NOMO-1 treated with dmso at 0.1 percent for 144 hours (cell line): Measurements from ENCODE around the gene STEEP1.
A peak's percentile ranks its signal among the peaks of the same experiment; 100 is the strongest.
"Not testable (repeated sequence)": the region's sequence is repeated elsewhere in the genome, so short reads cannot be mapped to it uniquely, and the experiment has no call there.

Source experiments
- DNase-seq: peaks from one replicate; lab custom pipeline; 2025; ENCODE audit not compliant: unreplicated experiment; lab: John Stamatoyannopoulos, UW

Gene STEEP1

GRCh38 chrX:119529345-119530276 is 35.6 kb downstream of the STEEP1 start:
- DNase-seq, result peak; percentile 59

GRCh38 chrX:119523664-119524184 is 41.5 kb downstream of the STEEP1 start:
- DNase-seq, result no peak

GRCh38 chrX:119521246-119521645 is 44.0 kb downstream of the STEEP1 start:
- no peak for DNase-seq

- no peak for DNase-seq
Measured at GRCh38 chrX:119518371-119518770, 46.8 kb downstream of the STEEP1 start.

GRCh38 chrX:119516157-119516702 is 49.0 kb downstream of the STEEP1 start:
- peak; percentile 71 for DNase-seq

- DNase-seq, result peak; percentile 19
Measured at GRCh38 chrX:119512146-119512800, 52.9 kb downstream of the STEEP1 start.

- no peak for DNase-seq
Measured at GRCh38 chrX:119507206-119507605, 58.0 kb downstream of the STEEP1 start.

GRCh38 chrX:119505945-119506344 is 59.3 kb downstream of the STEEP1 start:
- no peak for DNase-seq

- not testable (repeated sequence) for DNase-seq
Measured at GRCh38 chrX:119505145-119505544, 60.1 kb downstream of the STEEP1 start.

- no peak for DNase-seq
Measured at GRCh38 chrX:119503484-119503861, 61.7 kb downstream of the STEEP1 start.

- DNase-seq, result no peak
Measured at GRCh38 chrX:119502727-119503483, 62.3 kb downstream of the STEEP1 start.

GRCh38 chrX:119501511-119502148 is 63.6 kb downstream of the STEEP1 start:
- no peak for DNase-seq

GRCh38 chrX:119500061-119500800 is 65.0 kb downstream of the STEEP1 start:
- no peak for DNase-seq

GRCh38 chrX:119497185-119497584 is 68.0 kb downstream of the STEEP1 start:
- peak; percentile 11 for DNase-seq

GRCh38 chrX:119495734-119496726 is 69.2 kb downstream of the STEEP1 start:
- DNase-seq, result no peak

GRCh38 chrX:119493851-119494495 is 71.2 kb downstream of the STEEP1 start:
- not testable (repeated sequence) for DNase-seq

GRCh38 chrX:119492463-119492862 is 72.7 kb downstream of the STEEP1 start:
- no peak for DNase-seq
